WTC11 (cell line): ENCODE data around the gene ALKBH7.

ENCODE experiments used
- CTCF ChIP-seq: fragments of 200-600 bp; IDR thresholded peaks from 2 replicates; pipeline ENCODE4 v1.8.0; 2022; ENCODE audit warnings: antibody characterized with exemption
- USF1 ChIP-seq: sonication (generic); formaldehyde crosslinking; IDR thresholded peaks from 2 replicates; pipeline ENCODE4 v1.8.0; 2022; ENCODE audit warnings: mild to moderate bottlenecking, missing genetic modification reagents
- ZBTB43 ChIP-seq: sonication (generic); formaldehyde crosslinking; IDR thresholded peaks from 2 replicates; pipeline ENCODE4 v1.8.1; 2023; ENCODE audit warnings: mild to moderate bottlenecking, missing genetic modification reagents
- ZSCAN18 ChIP-seq: fragments of 250-450 bp; sonication (Bioruptor Pico); IDR thresholded peaks from 2 replicates; pipeline ENCODE4 v2.1.2; 2022; ENCODE audit warnings: mild to moderate bottlenecking, moderate library complexity

GRCh38 chr19:6362351-6362801, 10.2 kb upstream of the ALKBH7 start:
- TF ChIP-seq CTCF = no peak
- no peak for TF ChIP-seq ZSCAN18 (CRISPR knock-in tag)
- TF ChIP-seq USF1 (CRISPR knock-in tag) = no peak
- no peak for TF ChIP-seq ZBTB43 (CRISPR knock-in tag)
